HG02623 (cell line): ENCODE results near the gene MISP.

ENCODE experiments used
- ATAC-seq: cut with Tn5 transposase; IDR thresholded peaks from one replicate; pipeline ENCODE4 v1.9.1; 2021; ENCODE audit warnings: moderate library complexity; ENCODE audit not compliant: unreplicated experiment

MISP gene

GRCh38 chr19:795691-796581 lies 45.0 kb downstream of the MISP start:
- no peak for ATAC-seq

- ATAC-seq, result peak; percentile 76
These were observed 46.0 kb downstream of the MISP start, which contains the start of gene PTBP1 for GRCh38 chr19:796692-797527. TSS of gene PTBP1 (plus strand) at chr19:797452. CDS start at chr19:797498, 46 bp downstream.

GRCh38 chr19:797528-798414 lies 46.9 kb downstream of the MISP start:
- ATAC-seq, result peak; percentile 42

GRCh38 chr19:798415-799075 lies 47.6 kb downstream of the MISP start:
- ATAC-seq, result no peak

- ATAC-seq, result no peak
These were observed 48.4 kb downstream of the MISP start for GRCh38 chr19:799076-799881.

- ATAC-seq, result no peak
These were observed 49.6 kb downstream of the MISP start for GRCh38 chr19:800360-801029.

GRCh38 chr19:801030-801860 lies 50.3 kb downstream of the MISP start:
- ATAC-seq, result no peak

- no peak for ATAC-seq
These were observed 51.1 kb downstream of the MISP start for GRCh38 chr19:801861-802497.

- no peak for ATAC-seq
These were observed 51.7 kb downstream of the MISP start for GRCh38 chr19:802498-803098.

GRCh38 chr19:803099-803561 lies 52.2 kb downstream of the MISP start:
- ATAC-seq, result no peak

- no peak for ATAC-seq
These were observed 52.9 kb downstream of the MISP start for GRCh38 chr19:803686-804418.

GRCh38 chr19:804419-805165 lies 53.7 kb downstream of the MISP start:
- no peak for ATAC-seq

GRCh38 chr19:805166-805551 lies 54.2 kb downstream of the MISP start:
- ATAC-seq, result no peak

GRCh38 chr19:805600-806550 lies 55.0 kb downstream of the MISP start:
- ATAC-seq, result no peak
